Activated CD4-positive, alpha-beta T cell treated with anti-CD3 and anti-CD28 coated beads, Interleukin-2, amount 10 ng/mL, durations not matched to agents 24 days and 14 days (primary cell): ENCODE measurements around the gene CLDN1. TPM values are rescaled to one million over a fixed set of nuclear protein-coding genes. Genes with fewer than 3 reads are reported as not detected.

Experiments
- DNase-seq: peaks from one replicate; pipeline ENCODE4 v3.0.0; 2022
- H3K27ac Mint-ChIP-seq: one replicate; pipeline ENCODE4 v1.8.0; 2022; ENCODE audit warnings: mild to moderate bottlenecking, mixed read lengths
- H3K27me3 Mint-ChIP-seq: one replicate; pipeline ENCODE4 v1.8.0; 2022; ENCODE audit warnings: mixed read lengths
- H3K36me3 Mint-ChIP-seq: one replicate; pipeline ENCODE4 v1.8.0; 2022; ENCODE audit warnings: low read depth, mild to moderate bottlenecking, mixed read lengths
- H3K4me1 Mint-ChIP-seq: one replicate; pipeline ENCODE4 v1.8.0; 2021; ENCODE audit warnings: mixed read lengths
- H3K4me3 Mint-ChIP-seq: one replicate; pipeline ENCODE4 v1.8.0; 2022; ENCODE audit warnings: mild to moderate bottlenecking, moderate library complexity, mixed read lengths
- H3K9me3 Mint-ChIP-seq: one replicate; pipeline ENCODE4 v1.8.0; 2021; ENCODE audit warnings: mixed read lengths
- intact Hi-C: fragments of 100-400 bp; cut with micrococcal nuclease; formaldehyde crosslinking; loops from one replicate; pipeline ENCODE4 v1.15.1; 2023
- total RNA-seq: library from RNA; stranded (reverse); gene quantifications from 2 replicates; pipeline ENCODE4 v1.2.3, GENCODE V29; 2022

Gene CLDN1
- 0.33 and 0.52 TPM in 2 replicates for total RNA-seq

GRCh38 chr3:190321789-190322603, at the start of gene CLDN1:
TSS of gene CLDN1 (minus strand) at chr3:190322446. CDS start at chr3:190322206, 240 bp downstream.
- Mint-ChIP-seq H3K9me3 (no peaks in the 10 kb centered on the region), H3K4me1 (peaks cover 31% of the 10 kb centered on the region), H3K27ac (no peak within 1 kb of the TSS), H3K27me3 (peaks cover 22% of the 10 kb centered on the region), H3K36me3 (no peaks in the 10 kb centered on the region), H3K4me3 (peak within 1 kb of the TSS; percentile 75)
- DNase-seq, result peak; percentile 93
- intact Hi-C loops, result loop anchor here (1.0 to 10.0 kb wide), 4 partner anchors 97 to 355 kb away; no protein-coding TSS in a partner anchor

GRCh38 chr3:190371152-190371551, 48.9 kb upstream of the CLDN1 start:
- no peak for DNase-seq
- intact Hi-C loops, result no loop called here
- H3K27ac Mint-ChIP-seq, result no peak overlapping the region
- H3K4me1 Mint-ChIP-seq, result no peaks in the 10 kb centered on the region
- H3K4me3 Mint-ChIP-seq, result no peak overlapping the region
- H3K27me3 Mint-ChIP-seq, result peaks cover 2% of the 10 kb centered on the region
- no peaks in the 10 kb centered on the region for H3K36me3 Mint-ChIP-seq
- no peaks in the 10 kb centered on the region for H3K9me3 Mint-ChIP-seq

GRCh38 chr3:190370369-190370768, 48.1 kb upstream of the CLDN1 start:
- no peak for DNase-seq
- H3K9me3 Mint-ChIP-seq, result no peaks in the 10 kb centered on the region

GRCh38 chr3:190369668-190370295, 47.5 kb upstream of the CLDN1 start:
- intact Hi-C loops, result no loop called here
- no peaks in the 10 kb centered on the region for H3K36me3 Mint-ChIP-seq
- no peaks in the 10 kb centered on the region for H3K4me1 Mint-ChIP-seq
- no peak for DNase-seq
- H3K4me3 Mint-ChIP-seq, result no peak overlapping the region
- no peak overlapping the region for H3K27ac Mint-ChIP-seq
- H3K9me3 Mint-ChIP-seq, result no peaks in the 10 kb centered on the region
- peaks cover 2% of the 10 kb centered on the region for H3K27me3 Mint-ChIP-seq

More at GRCh38 chr3:190370369-190370768, 48.1 kb upstream of the CLDN1 start:
- Mint-ChIP-seq H3K36me3 (no peaks in the 10 kb centered on the region), H3K4me1 (no peaks in the 10 kb centered on the region), H3K27ac (no peak overlapping the region), H3K4me3 (no peak overlapping the region), H3K27me3 (peaks cover 2% of the 10 kb centered on the region)
- intact Hi-C loops, result no loop called here

- H3K36me3 Mint-ChIP-seq, result no peaks in the 10 kb centered on the region
- no peak overlapping the region for H3K27ac Mint-ChIP-seq
- no peak overlapping the region for H3K4me3 Mint-ChIP-seq
- H3K27me3 Mint-ChIP-seq, result peaks cover 2% of the 10 kb centered on the region
- no peaks in the 10 kb centered on the region for H3K4me1 Mint-ChIP-seq
- DNase-seq, result no peak
- H3K9me3 Mint-ChIP-seq, result no peaks in the 10 kb centered on the region
- intact Hi-C loops, result no loop called here
Observed at GRCh38 chr3:190368881-190369280, 46.6 kb upstream of the CLDN1 start.

GRCh38 chr3:190366133-190366532, 43.9 kb upstream of the CLDN1 start:
- DNase-seq, result no peak
- H3K4me1 Mint-ChIP-seq, result no peaks in the 10 kb centered on the region
- H3K36me3 Mint-ChIP-seq, result no peaks in the 10 kb centered on the region
- no peak overlapping the region for H3K27ac Mint-ChIP-seq
- no peaks in the 10 kb centered on the region for H3K9me3 Mint-ChIP-seq
- intact Hi-C loops, result no loop called here
- H3K4me3 Mint-ChIP-seq, result no peak overlapping the region
- peaks cover 2% of the 10 kb centered on the region for H3K27me3 Mint-ChIP-seq

- Mint-ChIP-seq H3K9me3 (no peaks in the 10 kb centered on the region), H3K27ac (no peak overlapping the region), H3K4me1 (no peaks in the 10 kb centered on the region), H3K27me3 (peaks cover 2% of the 10 kb centered on the region), H3K4me3 (no peak overlapping the region), H3K36me3 (no peaks in the 10 kb centered on the region)
- DNase-seq, result no peak
- intact Hi-C loops, result no loop called here
Observed at GRCh38 chr3:190362258-190362657, 40.0 kb upstream of the CLDN1 start.

GRCh38 chr3:190361791-190362190, 39.5 kb upstream of the CLDN1 start:
- intact Hi-C loops, result no loop called here
- Mint-ChIP-seq H3K27ac (no peak overlapping the region), H3K4me3 (no peak overlapping the region), H3K9me3 (no peaks in the 10 kb centered on the region), H3K27me3 (peaks cover 3% of the 10 kb centered on the region), H3K36me3 (no peaks in the 10 kb centered on the region), H3K4me1 (no peaks in the 10 kb centered on the region)
- no peak for DNase-seq

GRCh38 chr3:190360228-190360627, 38.0 kb upstream of the CLDN1 start:
- Mint-ChIP-seq H3K36me3 (no peaks in the 10 kb centered on the region), H3K27ac (no peak overlapping the region), H3K27me3 (peaks cover 3% of the 10 kb centered on the region), H3K4me3 (no peak overlapping the region), H3K4me1 (no peaks in the 10 kb centered on the region), H3K9me3 (no peaks in the 10 kb centered on the region)
- intact Hi-C loops, result no loop called here
- no peak for DNase-seq

- no peaks in the 10 kb centered on the region for H3K9me3 Mint-ChIP-seq
- peaks cover 3% of the 10 kb centered on the region for H3K27me3 Mint-ChIP-seq
- H3K4me1 Mint-ChIP-seq, result no peaks in the 10 kb centered on the region
- DNase-seq, result no peak
- H3K4me3 Mint-ChIP-seq, result no peak overlapping the region
- intact Hi-C loops, result no loop called here
- H3K36me3 Mint-ChIP-seq, result no peaks in the 10 kb centered on the region
- no peak overlapping the region for H3K27ac Mint-ChIP-seq
Observed at GRCh38 chr3:190359813-190360212, 37.6 kb upstream of the CLDN1 start.

GRCh38 chr3:190357468-190357867, 35.2 kb upstream of the CLDN1 start:
- no peak overlapping the region for H3K27ac Mint-ChIP-seq
- intact Hi-C loops, result no loop called here

GRCh38 chr3:190356246-190356645, 34.0 kb upstream of the CLDN1 start:
- Mint-ChIP-seq H3K4me3 (no peak overlapping the region), H3K9me3 (no peaks in the 10 kb centered on the region), H3K4me1 (no peaks in the 10 kb centered on the region), H3K27ac (no peak overlapping the region), H3K36me3 (no peaks in the 10 kb centered on the region), H3K27me3 (peaks cover 5% of the 10 kb centered on the region)
- no peak for DNase-seq
- intact Hi-C loops, result no loop called here

More at GRCh38 chr3:190357468-190357867, 35.2 kb upstream of the CLDN1 start:
- DNase-seq, result no peak
- H3K36me3 Mint-ChIP-seq, result no peaks in the 10 kb centered on the region
- H3K4me1 Mint-ChIP-seq, result no peaks in the 10 kb centered on the region
- H3K27me3 Mint-ChIP-seq, result peaks cover 5% of the 10 kb centered on the region
- H3K4me3 Mint-ChIP-seq, result no peak overlapping the region
- no peaks in the 10 kb centered on the region for H3K9me3 Mint-ChIP-seq

GRCh38 chr3:190352861-190353457, 30.7 kb upstream of the CLDN1 start:
- Mint-ChIP-seq H3K27me3 (peaks cover 5% of the 10 kb centered on the region), H3K4me1 (no peaks in the 10 kb centered on the region), H3K36me3 (no peaks in the 10 kb centered on the region), H3K9me3 (peaks cover 13% of the 10 kb centered on the region), H3K27ac (no peak overlapping the region), H3K4me3 (no peak overlapping the region)
- intact Hi-C loops, result no loop called here
- no peak for DNase-seq

- intact Hi-C loops, result no loop called here
- no peaks in the 10 kb centered on the region for H3K36me3 Mint-ChIP-seq
Observed at GRCh38 chr3:190346541-190346940, 24.3 kb upstream of the CLDN1 start.

More at GRCh38 chr3:190346541-190346940, 24.3 kb upstream of the CLDN1 start:
- H3K27ac Mint-ChIP-seq, result no peak overlapping the region
- DNase-seq, result no peak
- no peaks in the 10 kb centered on the region for H3K4me1 Mint-ChIP-seq
- H3K27me3 Mint-ChIP-seq, result peaks cover 6% of the 10 kb centered on the region
- peaks cover 13% of the 10 kb centered on the region for H3K9me3 Mint-ChIP-seq
- no peak overlapping the region for H3K4me3 Mint-ChIP-seq
